NCI-H1436 (cell line): ENCODE results near the gene BCO1.
A peak's percentile ranks its signal among the peaks of the same experiment; 100 is the strongest.

Source experiments
- DNase-seq: peaks from one replicate; lab custom pipeline; 2025; lab: John Stamatoyannopoulos, UW

The BCO1 gene

GRCh38 chr16:81275795-81276194 is 37.3 kb downstream of the BCO1 start:
- no peak for DNase-seq

GRCh38 chr16:81276323-81276722 is 37.8 kb downstream of the BCO1 start:
- DNase-seq = no peak

- no peak for DNase-seq
Observed at GRCh38 chr16:81277541-81278080, 39.1 kb downstream of the BCO1 start.

- no peak for DNase-seq
Observed at GRCh38 chr16:81278526-81278925, 40.0 kb downstream of the BCO1 start.

GRCh38 chr16:81279392-81279791 is 40.9 kb downstream of the BCO1 start:
- DNase-seq = no peak

- DNase-seq = no peak
Observed at GRCh38 chr16:81280393-81280792, 41.9 kb downstream of the BCO1 start.

GRCh38 chr16:81283044-81283443 is 44.6 kb downstream of the BCO1 start:
- DNase-seq = no peak

GRCh38 chr16:81284995-81285600 is 46.6 kb downstream of the BCO1 start:
- no peak for DNase-seq

GRCh38 chr16:81286190-81286589 is 47.7 kb downstream of the BCO1 start:
- DNase-seq = no peak

DNA sequence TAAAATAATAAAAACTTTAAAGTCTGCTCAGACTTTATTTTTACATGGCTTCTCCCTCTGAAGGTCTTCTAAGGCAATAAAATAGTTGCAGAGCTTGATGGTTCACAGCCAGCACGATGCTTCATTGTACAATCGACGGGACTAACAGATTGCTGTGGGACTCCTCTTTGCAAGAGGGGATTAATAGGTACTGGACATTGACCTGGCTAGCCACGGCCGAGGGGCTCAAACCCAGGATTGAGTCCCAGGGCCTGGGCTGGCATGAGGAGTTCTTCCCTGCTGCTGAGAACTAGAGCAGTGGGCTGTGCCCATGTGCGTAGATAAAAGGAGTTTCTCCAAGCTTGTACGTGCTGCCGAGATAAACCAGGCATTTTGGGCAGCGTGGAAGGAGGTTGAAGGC is 52.6 kb downstream of the BCO1 start:
- DNase-seq = no peak

- no peak for DNase-seq
Observed at GRCh38 chr16:81292936-81293335, 54.4 kb downstream of the BCO1 start.

DNA sequence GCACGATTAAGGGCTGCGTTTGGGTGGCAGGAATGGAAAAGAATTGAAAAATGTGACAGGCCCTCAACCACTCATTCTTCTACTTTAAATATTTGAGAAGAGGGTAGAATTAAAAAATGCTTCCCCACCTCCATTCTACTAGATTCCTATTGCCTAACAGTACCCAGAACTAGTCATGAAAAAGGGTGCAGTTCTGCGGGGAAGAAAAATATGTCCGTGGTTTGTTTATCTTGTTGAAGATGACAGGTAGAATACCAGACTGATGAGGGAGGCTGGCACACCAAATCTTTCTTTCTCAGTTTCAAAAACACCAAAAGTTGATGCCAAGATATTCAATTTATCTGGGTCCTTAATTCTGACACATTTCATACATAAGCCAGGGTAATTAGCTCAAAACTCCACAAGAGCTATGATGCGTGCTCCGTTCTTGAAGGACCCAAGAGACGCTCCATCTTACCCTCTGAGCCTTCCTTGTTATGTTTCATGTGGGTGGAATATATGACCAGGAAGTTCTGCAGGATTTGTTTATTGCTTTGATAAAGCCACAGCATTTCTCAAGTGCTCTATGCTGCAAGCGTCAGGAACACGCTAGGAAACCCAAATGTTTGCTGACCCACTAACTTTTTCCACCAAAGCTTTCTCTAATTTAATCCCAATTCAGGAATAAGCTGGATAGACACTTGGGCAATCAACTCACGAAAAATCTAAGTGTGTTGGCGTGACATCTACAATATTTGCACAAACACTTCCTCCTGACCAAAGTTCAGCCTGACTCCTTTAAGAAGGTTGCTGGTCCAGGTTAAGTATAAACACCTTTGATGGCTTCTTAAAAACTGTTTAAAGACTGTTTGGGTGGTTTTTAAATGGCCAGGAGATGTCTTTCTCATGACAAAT is 55.7 kb downstream of the BCO1 start:
- DNase-seq = no peak

DNA sequence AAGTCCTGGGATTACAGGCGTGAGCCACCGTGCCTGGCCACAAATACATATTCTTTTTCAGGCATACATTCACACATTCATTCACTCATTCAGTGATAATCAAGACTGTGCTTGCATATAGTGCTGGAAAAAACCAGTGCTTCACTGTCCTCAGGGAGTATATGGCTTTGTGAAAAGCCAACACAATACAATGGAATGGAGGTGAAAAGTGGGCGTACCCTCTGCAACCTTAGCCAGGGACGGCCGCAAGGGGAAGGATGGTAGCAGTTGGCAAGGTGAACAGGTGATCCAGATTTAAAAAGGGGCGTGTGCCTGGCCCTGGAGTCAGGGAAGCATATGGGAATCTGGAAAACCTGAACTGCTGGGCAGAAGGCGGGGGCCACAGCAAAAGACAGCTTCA is 58.1 kb downstream of the BCO1 start:
- DNase-seq = no peak

- peak; percentile 32 for DNase-seq
Observed at GRCh38 chr16:81307770-81308169, 69.3 kb downstream of the BCO1 start.

- DNase-seq = no peak
Observed at GRCh38 chr16:81310045-81310644, 71.7 kb downstream of the BCO1 start.

DNA sequence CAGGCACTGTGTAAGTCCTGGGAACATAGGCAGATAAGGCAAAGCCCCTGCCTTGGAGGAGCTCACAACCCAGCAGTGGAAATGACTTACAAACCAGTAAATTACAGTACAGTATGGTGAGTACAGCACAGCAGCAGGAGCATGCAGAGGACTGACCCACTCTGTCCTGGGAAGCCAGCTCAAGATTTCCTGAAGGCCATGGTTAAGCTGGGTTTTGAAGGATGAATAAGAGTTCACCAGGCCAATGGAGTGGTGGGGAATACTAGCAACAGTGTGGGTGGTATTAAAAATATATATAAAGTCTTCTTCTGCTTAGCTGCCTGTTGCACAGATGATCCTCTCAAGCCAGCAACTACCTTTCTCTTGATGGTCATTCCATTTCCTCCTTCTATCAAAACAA is 73.3 kb downstream of the BCO1 start:
- DNase-seq = no peak

GRCh38 chr16:81313701-81314602 is 75.5 kb downstream of the BCO1 start:
- DNase-seq = no peak

GRCh38 chr16:81314603-81315270 is 76.2 kb downstream of the BCO1 start, which contains the start of gene GAN:
Gene GAN (plus strand): TSS chr16:81314962. CDS start chr16:81315114, 152 bp downstream.
- DNase-seq = peak; percentile 94

GRCh38 chr16:81315271-81316175 is 77.0 kb downstream of the BCO1 start:
- DNase-seq = no peak

DNA sequence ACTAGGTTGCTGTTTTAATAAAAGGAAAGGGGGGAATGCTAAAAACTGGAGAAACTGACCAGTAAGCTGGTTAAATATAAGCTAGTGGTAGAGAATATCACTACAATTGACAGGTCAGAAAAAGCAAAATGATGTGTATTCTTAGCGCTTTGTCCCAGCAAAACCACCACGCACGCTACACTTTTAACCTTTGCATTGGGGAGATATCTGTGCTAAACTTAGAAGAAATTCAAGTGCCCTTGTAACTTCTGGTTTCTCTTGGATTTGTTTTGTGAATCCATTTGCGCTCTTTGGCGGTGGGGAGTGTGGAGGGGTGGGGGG is 77.6 kb downstream of the BCO1 start:
- DNase-seq = no peak
